Colonic mucosa (tissue), 4 donors: ENCODE results near the gene HECTD4. TPM values are rescaled to one million over a fixed set of nuclear protein-coding genes. Genes with fewer than 3 reads are reported as not detected.

ENCODE experiments used
- DNase-seq: peaks from one replicate; pipeline ENCODE4 v3.0.0-alpha.2; 2020
- H3K27ac ChIP-seq: fragments of 200-600 bp; one replicate; pipeline ENCODE4 v1.8.0; 2021
- H3K27me3 ChIP-seq: fragments of 200-600 bp; one replicate; pipeline ENCODE4 v1.8.0; 2021
- H3K36me3 ChIP-seq: fragments of 200-600 bp; one replicate; pipeline ENCODE4 v1.8.0; 2021
- H3K4me1 ChIP-seq: fragments of 200-600 bp; one replicate; pipeline ENCODE4 v1.8.0; 2021; ENCODE audit warnings: mild to moderate bottlenecking
- H3K4me3 ChIP-seq: fragments of 200-600 bp; one replicate; pipeline ENCODE4 v1.8.0; 2021
- H3K9ac ChIP-seq, 2 donors: one replicate each; pipeline ENCODE4 v1.7.0; 2013; ENCODE audit warnings: control low read depth in 2 of 2, low read depth in 2 of 2, low read length in 2 of 2
- H3K9me3 ChIP-seq: fragments of 200-600 bp; one replicate; pipeline ENCODE4 v1.8.0; 2021
- CTCF ChIP-seq: fragments of 200-600 bp; IDR thresholded peaks from one replicate; pipeline ENCODE4 v1.8.0; 2022; ENCODE audit warnings: antibody characterized with exemption, mild to moderate bottlenecking
- intact Hi-C: fragments of 100-400 bp; cut with DNase I; formaldehyde crosslinking; loops from one replicate; pipeline ENCODE4 v1.14.1; 2022
- total RNA-seq, 2 donors: library from RNA; stranded (reverse); fragmentation: NEBNext Ultra II Directional in 1 of 2; extraction: Animal tissue kit (Norgen Biotek cat#: 25700) in 1 of 2; gene quantifications; one replicate each; pipeline ENCODE4 v1.2.1, GENCODE V29; 2021
- donor health status: healthy.
- donor health status: DM: no; HTN: no; CAD: no.
- donor health status: DM: no; HTN: no; CAD: no.

The HECTD4 gene
- total RNA-seq, 2 donors from 2014 or later: 39.6 to 41.7 TPM

GRCh38 chr12:112121780-112122565 is 260.3 kb downstream of the HECTD4 start:
- Histone ChIP-seq H3K27me3 (no peaks in the 10 kb centered on the region), H3K27ac (peak overlapping the region; percentile 53), H3K4me3 (no peak overlapping the region)

GRCh38 chr12:112117685-112118084 is 264.5 kb downstream of the HECTD4 start:
- peaks cover 5% of the 10 kb centered on the region for H3K4me1 ChIP-seq
- no peaks in the 10 kb centered on the region for H3K27me3 ChIP-seq
- H3K4me3 ChIP-seq: no peak overlapping the region
- TF ChIP-seq CTCF: no peak
- intact Hi-C loops: no loop called here
- no peak overlapping the region for H3K27ac ChIP-seq
- H3K9ac ChIP-seq: no peak overlapping the region
- no peaks in the 10 kb centered on the region for H3K36me3 ChIP-seq
- H3K9me3 ChIP-seq: no peaks in the 10 kb centered on the region
- DNase-seq: no peak

More at GRCh38 chr12:112121780-112122565, 260.3 kb downstream of the HECTD4 start:
- Histone ChIP-seq H3K4me1 (peaks cover 4% of the 10 kb centered on the region), H3K9me3 (no peaks in the 10 kb centered on the region), H3K36me3 (no peaks in the 10 kb centered on the region), H3K9ac (no peak overlapping the region)
- DNase-seq: peak; percentile 52
- intact Hi-C loops: no loop called here
- no peak for TF ChIP-seq CTCF

- no peaks in the 10 kb centered on the region for H3K36me3 ChIP-seq
- no peak for TF ChIP-seq CTCF
- no peaks in the 10 kb centered on the region for H3K27me3 ChIP-seq
- H3K4me1 ChIP-seq: peaks cover 5% of the 10 kb centered on the region
- no peak overlapping the region for H3K9ac ChIP-seq
- H3K4me3 ChIP-seq: no peak overlapping the region
- H3K27ac ChIP-seq: peak overlapping the region; percentile 48
- H3K9me3 ChIP-seq: no peaks in the 10 kb centered on the region
- peak; percentile 58 for DNase-seq
- intact Hi-C loops: no loop called here
Observed at GRCh38 chr12:112116232-112117060, 265.8 kb downstream of the HECTD4 start.

GRCh38 chr12:112115259-112116045 is 266.8 kb downstream of the HECTD4 start:
- no peaks in the 10 kb centered on the region for H3K36me3 ChIP-seq
- intact Hi-C loops: no loop called here
- H3K27me3 ChIP-seq: no peaks in the 10 kb centered on the region
- DNase-seq: no peak
- H3K9me3 ChIP-seq: no peaks in the 10 kb centered on the region
- no peak overlapping the region for H3K4me3 ChIP-seq
- H3K9ac ChIP-seq: no peak overlapping the region
- no peak overlapping the region for H3K27ac ChIP-seq
- peaks cover 5% of the 10 kb centered on the region for H3K4me1 ChIP-seq
- no peak for TF ChIP-seq CTCF
